Measurements from ENCODE around the gene HGS. TPM values are rescaled to one million over a fixed set of nuclear protein-coding genes. Genes with fewer than 3 reads are reported as not detected.

Gene HGS
- polyA plus RNA-seq, 1 experiment: 71.5 TPM

DNA sequence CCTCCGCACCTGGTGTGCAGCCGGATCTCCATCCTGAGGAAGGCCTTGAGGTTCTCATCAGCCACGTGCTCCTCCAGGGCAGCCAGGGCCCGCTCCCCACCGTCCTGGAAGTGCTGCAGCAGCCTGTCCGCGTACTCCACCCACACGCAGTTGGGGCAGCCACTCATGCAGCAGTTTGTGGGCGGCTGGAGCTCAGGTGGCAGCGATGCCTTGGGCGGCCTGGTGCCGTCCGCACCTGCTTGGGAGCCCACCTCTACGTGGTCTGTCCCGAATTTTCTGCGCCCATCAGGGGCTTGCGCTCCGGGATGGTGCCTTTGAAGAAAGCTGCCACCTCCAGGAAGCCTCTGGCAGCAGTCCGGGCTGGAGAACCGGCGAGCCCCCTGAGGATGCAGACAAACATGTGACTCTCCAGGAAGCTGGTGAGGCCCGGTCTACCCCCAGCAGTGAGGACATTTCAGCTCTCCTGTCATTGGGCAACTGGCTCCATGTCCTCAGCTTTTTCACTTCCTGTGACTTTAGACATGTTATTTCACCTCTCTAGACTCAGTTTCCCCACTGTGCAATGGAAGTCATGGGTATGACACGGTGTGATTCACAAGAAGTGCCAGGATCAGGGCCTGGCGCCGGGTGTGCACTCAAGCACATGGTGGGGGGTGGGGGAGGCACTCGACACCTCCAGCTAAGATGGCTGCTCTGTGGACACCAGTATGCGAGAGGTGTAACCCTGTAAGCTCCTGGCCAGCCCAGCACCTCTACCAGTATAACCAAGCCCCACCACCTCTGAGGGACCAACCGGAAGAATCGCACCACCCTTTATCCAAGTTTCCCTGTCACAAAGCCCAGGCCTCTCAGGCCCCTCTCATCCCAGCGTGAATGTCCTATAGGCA is 18.4 kb upstream of the HGS start:
- no peak for DNase-seq (ENCODE audit: low read depth, low spot score)
- Histone ChIP-seq H3K27me3 (ENCODE audit: control insufficient read depth, insufficient read depth, low read length) (no peaks in the 10 kb centered on the region), H3K9me3 (ENCODE audit: control insufficient read depth, insufficient read depth, low read length) (no peaks in the 10 kb centered on the region; the same call in 1 of the 2 replicates), H3K4me3 (ENCODE audit: low read depth, low read length) (peak overlapping the region; percentile 85), H3K27ac (ENCODE audit: low read depth, low read length) (peak overlapping the region; percentile 61)
- POLR2A ChIA-PET: interaction anchor here (0.8 to 1.8 kb wide), 4 partner anchors 13 to 29 kb away, joined by 3 to 7 read pairs (median 4); partner anchors contain the start of genes ARL16, HGS and NPLOC4
- CTCF ChIA-PET: interaction anchor here (1.1 to 1.2 kb wide), 2 partner anchors 10 to 64 kb away, joined by 3 to 4 read pairs; no protein-coding TSS in a partner anchor
- TF ChIP-seq, protein P1, sequence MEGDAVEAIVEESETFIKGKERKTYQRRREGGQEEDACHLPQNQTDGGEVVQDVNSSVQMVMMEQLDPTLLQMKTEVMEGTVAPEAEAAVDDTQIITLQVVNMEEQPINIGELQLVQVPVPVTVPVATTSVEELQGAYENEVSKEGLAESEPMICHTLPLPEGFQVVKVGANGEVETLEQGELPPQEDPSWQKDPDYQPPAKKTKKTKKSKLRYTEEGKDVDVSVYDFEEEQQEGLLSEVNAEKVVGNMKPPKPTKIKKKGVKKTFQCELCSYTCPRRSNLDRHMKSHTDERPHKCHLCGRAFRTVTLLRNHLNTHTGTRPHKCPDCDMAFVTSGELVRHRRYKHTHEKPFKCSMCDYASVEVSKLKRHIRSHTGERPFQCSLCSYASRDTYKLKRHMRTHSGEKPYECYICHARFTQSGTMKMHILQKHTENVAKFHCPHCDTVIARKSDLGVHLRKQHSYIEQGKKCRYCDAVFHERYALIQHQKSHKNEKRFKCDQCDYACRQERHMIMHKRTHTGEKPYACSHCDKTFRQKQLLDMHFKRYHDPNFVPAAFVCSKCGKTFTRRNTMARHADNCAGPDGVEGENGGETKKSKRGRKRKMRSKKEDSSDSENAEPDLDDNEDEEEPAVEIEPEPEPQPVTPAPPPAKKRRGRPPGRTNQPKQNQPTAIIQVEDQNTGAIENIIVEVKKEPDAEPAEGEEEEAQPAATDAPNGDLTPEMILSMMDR (IDR thresholded peaks at IDR 0.05; ENCODE audit: low read depth, low read length): no peak

DNA sequence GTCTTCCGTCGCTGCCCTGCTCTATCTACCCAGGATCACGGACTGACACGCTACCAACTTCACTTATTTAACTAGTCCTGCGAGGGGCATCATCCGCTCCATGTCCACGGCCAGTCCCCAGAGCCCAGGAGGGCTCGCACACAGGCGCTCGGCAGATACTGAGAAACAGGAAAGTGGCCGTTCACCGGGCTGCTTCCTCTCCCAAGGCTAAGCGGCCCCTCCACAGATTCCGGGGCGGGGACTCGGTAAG is 17.8 kb upstream of the HGS start:
- peak overlapping the region; percentile 85 for H3K4me3 ChIP-seq (ENCODE audit: low read depth, low read length)
- H3K27me3 ChIP-seq (ENCODE audit: control insufficient read depth, insufficient read depth, low read length): no peaks in the 10 kb centered on the region
- TF ChIP-seq, protein P1 (IDR thresholded peaks at IDR 0.05; ENCODE audit: low read depth, low read length): no peak
- DNase-seq (ENCODE audit: low read depth, low spot score): no peak
- H3K27ac ChIP-seq (ENCODE audit: low read depth, low read length): peak overlapping the region; percentile 61
- no peaks in the 10 kb centered on the region; the same call in 1 of the 2 replicates for H3K9me3 ChIP-seq (ENCODE audit: control insufficient read depth, insufficient read depth, low read length)
- CTCF ChIA-PET: interaction anchor here (1.0 to 1.2 kb wide), 2 partner anchors 10 to 65 kb away, joined by 3 to 4 read pairs; no protein-coding TSS in a partner anchor
- POLR2A ChIA-PET: interaction anchor here (0.8 to 1.8 kb wide), 7 partner anchors 10 to 37 kb away, joined by 3 to 7 read pairs (median 4); partner anchors contain the start of genes ARL16, HGS, MRPL12 and NPLOC4

DNA sequence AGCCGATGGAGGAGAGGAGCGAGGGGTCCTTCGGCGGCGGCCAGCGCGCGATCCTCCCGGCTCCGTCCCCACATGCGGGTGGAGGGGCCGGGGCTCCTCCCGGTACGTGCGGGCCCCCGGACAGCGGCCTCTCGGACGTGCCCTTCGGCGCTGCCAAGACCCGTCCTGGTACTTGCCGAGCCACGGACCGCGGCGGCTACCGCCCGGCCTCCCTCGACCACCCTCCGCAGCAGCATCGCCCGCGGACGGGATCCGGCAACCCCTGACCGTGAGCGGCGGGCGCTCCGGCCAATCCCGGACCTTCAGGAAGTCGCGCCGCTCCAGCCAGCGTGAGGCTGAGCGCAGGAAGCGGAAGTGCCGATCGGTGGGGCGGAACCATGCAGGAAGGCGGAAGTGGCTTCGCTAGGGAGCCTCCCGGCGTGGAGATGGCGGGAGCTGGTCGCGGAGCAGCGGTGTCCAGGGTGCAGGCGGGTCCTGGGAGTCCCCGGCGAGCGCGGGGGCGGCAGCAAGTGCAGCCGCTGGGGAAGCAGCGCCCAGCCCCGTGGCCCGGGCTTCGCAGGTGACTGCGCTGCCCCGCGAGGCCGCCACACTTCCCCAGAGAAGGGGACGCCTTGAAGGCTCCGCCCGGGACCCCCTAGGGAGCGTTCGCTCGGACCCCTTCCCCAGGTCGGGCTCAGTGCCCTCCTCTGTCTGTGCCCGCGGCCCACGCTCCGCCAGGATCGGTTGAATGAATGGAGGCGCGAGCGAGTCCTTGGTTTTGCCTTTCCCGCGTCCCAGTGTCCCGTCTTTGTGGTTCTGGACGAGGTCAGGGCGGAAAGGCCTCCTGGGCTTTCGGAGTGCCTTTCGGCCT is 17.2 kb upstream of the HGS start, which contains the start of the genes CCDC137 and OXLD1:
CCDC137 (plus strand) TSS at position 396 of the 850 bp plus-strand sequence; CDS start at position 426, 30 bp downstream.
OXLD1 (minus strand) TSS at position 264 of the 850 bp plus-strand sequence; CDS start at position 236, 28 bp downstream.
- TF ChIP-seq, protein P1 (IDR thresholded peaks at IDR 0.05; ENCODE audit: low read depth, low read length): no peak
- POLR2A ChIA-PET: interaction anchor here (0.8 to 1.8 kb wide), 7 partner anchors 9 to 36 kb away, joined by 3 to 7 read pairs (median 4); partner anchors contain the start of genes ARL16, HGS and MRPL12

DNA sequence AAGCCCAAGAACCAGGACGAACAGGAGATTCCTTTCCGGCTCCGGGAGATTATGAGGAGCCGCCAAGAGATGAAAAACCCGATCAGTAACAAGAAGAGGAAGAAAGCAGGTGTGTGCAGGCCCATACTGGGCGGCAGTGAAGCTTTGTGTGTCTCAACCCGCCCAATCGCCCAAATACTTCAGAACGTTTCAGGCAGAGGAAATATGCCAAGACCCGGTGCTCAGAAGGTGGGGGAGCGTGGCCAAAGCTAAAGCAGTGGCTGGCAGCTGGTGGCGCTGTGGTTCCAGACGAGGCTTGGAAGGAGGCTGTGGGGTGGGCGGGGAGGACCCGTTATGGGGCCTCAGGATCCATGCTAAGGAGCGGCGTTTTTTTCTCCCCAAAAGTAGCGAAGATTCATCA is 16.1 kb upstream of the HGS start:
- H3K27me3 ChIP-seq (ENCODE audit: control insufficient read depth, insufficient read depth, low read length): no peaks in the 10 kb centered on the region
- H3K4me3 ChIP-seq (ENCODE audit: low read depth, low read length): no peak overlapping the region
- CTCF ChIA-PET: no interaction called here
- no peak overlapping the region for H3K27ac ChIP-seq (ENCODE audit: low read depth, low read length)
- no peaks in the 10 kb centered on the region; the same call in 1 of the 2 replicates for H3K9me3 ChIP-seq (ENCODE audit: control insufficient read depth, insufficient read depth, low read length)
- TF ChIP-seq, protein P1 (IDR thresholded peaks at IDR 0.05; ENCODE audit: low read depth, low read length): no peak
- DNase-seq (ENCODE audit: low read depth, low spot score): no peak
- POLR2A ChIA-PET: interaction anchor here (0.6 to 0.7 kb wide), 2 partner anchors 17 to 259 kb away, joined by 5 to 7 read pairs; no protein-coding TSS in a partner anchor

More for the DNA sequence above, 17.2 kb upstream of the HGS start, which contains the start of the genes CCDC137 and OXLD1:
- DNase-seq (ENCODE audit: low read depth, low spot score): peak; percentile 91
- Histone ChIP-seq H3K27ac (ENCODE audit: low read depth, low read length) (peak within 1 kb of the TSS; percentile 61), H3K27me3 (ENCODE audit: control insufficient read depth, insufficient read depth, low read length) (no peaks in the 10 kb centered on the region), H3K9me3 (ENCODE audit: control insufficient read depth, insufficient read depth, low read length) (no peaks in the 10 kb centered on the region; the same call in 1 of the 2 replicates), H3K4me3 (ENCODE audit: low read depth, low read length) (peak within 1 kb of the TSS; percentile 85)
- CTCF ChIA-PET: interaction anchor here (1.0 kb wide), 1 partner anchor 9 kb away, joined by 4 read pairs; no protein-coding TSS in a partner anchor

Measured in AG04450 (cell line).